Stimulated activated effector memory CD8-positive, alpha-beta T cell treated with anti-CD3 and anti-CD28 coated beads, Interleukin-12 subunit alpha, Interleukin-12 subunit beta, amount 100 ng/mL, for 72 hours (primary cell): ENCODE measurements around the gene VPS51.
"Not testable (repeated sequence)": the region's sequence is repeated elsewhere in the genome, so short reads cannot be mapped to it uniquely, and the experiment has no call there.

ENCODE experiments used
- ATAC-seq: fragments of 150-1000 bp; cut with Tn5 transposase; 2 replicates; pipeline ENCODE4 v1.10.0; 2021
- DNase-seq, 2 donors: peaks; one replicate each; pipeline ENCODE4 v3.0.0; 2021 to 2022; ENCODE audit warnings: low spot score in 2 of 2
- H3K27ac Mint-ChIP-seq: one replicate; pipeline ENCODE4 v1.8.0; 2022; ENCODE audit warnings: mild to moderate bottlenecking, mixed read lengths
- H3K36me3 Mint-ChIP-seq: one replicate; pipeline ENCODE4 v1.8.0; 2022; ENCODE audit warnings: mild to moderate bottlenecking, mixed read lengths
- H3K4me1 Mint-ChIP-seq: one replicate; pipeline ENCODE4 v1.8.0; 2022; ENCODE audit warnings: mixed read lengths
- H3K4me3 Mint-ChIP-seq: one replicate; pipeline ENCODE4 v1.8.0; 2022; ENCODE audit warnings: mild to moderate bottlenecking, mixed read lengths
- H3K9me3 Mint-ChIP-seq: one replicate; pipeline ENCODE4 v1.8.0; 2022; ENCODE audit warnings: mixed read lengths

Gene VPS51

GRCh38 chr11:65118097-65118837, 22.3 kb downstream of the VPS51 start:
- no peak for ATAC-seq
- peaks cover 58% of the 10 kb centered on the region for H3K4me1 Mint-ChIP-seq
- no peaks in the 10 kb centered on the region for H3K9me3 Mint-ChIP-seq

DNA sequence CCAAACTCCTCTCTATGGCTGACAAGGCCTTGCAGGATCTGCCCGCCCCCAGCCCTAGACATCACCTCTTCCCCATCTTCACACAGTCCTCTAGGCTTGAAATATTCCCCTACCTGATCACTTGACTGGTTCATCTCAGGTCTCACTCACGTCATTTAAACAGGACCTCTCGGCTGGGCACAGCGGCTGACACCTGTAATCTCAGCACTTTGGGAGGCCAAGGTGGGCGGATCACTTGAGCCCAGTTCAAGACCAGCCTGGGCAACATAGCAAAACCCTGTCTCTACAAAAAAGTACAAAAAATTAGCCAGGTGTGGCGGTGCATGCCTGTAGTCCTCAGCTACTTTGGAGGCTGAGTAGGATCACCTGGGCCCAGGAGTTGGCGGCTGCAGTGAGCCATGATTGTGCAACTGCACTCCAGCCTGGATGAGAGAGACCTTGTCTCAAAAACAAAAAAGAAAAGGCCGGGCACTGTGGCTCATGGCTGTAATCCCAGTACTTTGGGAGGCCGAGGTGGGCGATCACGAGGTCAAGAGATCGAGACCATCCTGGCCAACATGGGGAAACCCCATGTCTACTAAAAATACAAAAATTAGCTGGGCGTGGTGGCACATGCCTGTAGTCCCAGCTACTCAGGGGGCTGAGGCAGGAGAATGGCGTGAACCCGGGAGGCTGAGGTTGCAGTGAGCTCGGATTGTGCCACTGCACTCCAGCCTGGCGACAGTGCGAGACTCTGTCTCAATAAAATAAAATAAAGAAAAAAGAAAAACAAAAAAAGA, 23.1 kb downstream of the VPS51 start:
- not testable (repeated sequence) for DNase-seq, ATAC-seq, H3K9me3 Mint-ChIP-seq, H3K4me3 Mint-ChIP-seq
- H3K36me3 Mint-ChIP-seq = peaks cover 81% of the 10 kb centered on the region
- H3K27ac Mint-ChIP-seq = peak overlapping the region; percentile 9
- peaks cover 56% of the 10 kb centered on the region for H3K4me1 Mint-ChIP-seq

More at GRCh38 chr11:65118097-65118837, 22.3 kb downstream of the VPS51 start:
- peak overlapping the region; percentile 93 for H3K27ac Mint-ChIP-seq
- H3K4me3 Mint-ChIP-seq = peak overlapping the region; percentile 80
- H3K36me3 Mint-ChIP-seq = peaks cover 81% of the 10 kb centered on the region
- DNase-seq = no peak

- H3K27ac Mint-ChIP-seq = peak overlapping the region; percentile 9
- no peak for ATAC-seq
- no peak for DNase-seq
- H3K36me3 Mint-ChIP-seq = peaks cover 81% of the 10 kb centered on the region
- peaks cover 61% of the 10 kb centered on the region for H3K4me1 Mint-ChIP-seq
- no peak overlapping the region for H3K4me3 Mint-ChIP-seq
- H3K9me3 Mint-ChIP-seq = no peaks in the 10 kb centered on the region
Measured at GRCh38 chr11:65119670-65119995, 23.6 kb downstream of the VPS51 start.

DNA sequence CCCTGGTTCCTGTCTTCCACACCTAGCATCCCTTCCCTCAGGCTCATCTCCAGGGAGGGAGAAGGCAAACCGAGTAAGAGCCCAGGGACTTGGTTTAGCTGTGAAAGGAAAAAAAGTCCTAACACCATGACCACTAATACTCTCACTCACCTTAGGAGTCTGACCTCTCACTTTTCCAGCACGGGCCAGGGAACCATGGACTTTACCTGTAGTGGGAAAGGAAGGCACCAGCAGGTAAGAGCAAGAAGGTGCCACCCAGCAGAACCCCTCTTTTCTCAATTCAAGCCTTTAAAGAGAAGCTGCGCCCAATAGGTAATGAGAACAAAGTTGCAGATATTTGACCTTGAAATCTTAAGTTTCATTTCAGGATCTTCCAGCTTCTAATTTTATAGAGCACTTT, 24.8 kb downstream of the VPS51 start:
- no peak for ATAC-seq
- no peak for DNase-seq
- Mint-ChIP-seq H3K4me1 (peaks cover 54% of the 10 kb centered on the region), H3K36me3 (peaks cover 90% of the 10 kb centered on the region), H3K27ac (peak overlapping the region; percentile 98), H3K9me3 (no peaks in the 10 kb centered on the region), H3K4me3 (peak overlapping the region; percentile 99)

- Mint-ChIP-seq H3K36me3 (peaks cover 90% of the 10 kb centered on the region), H3K27ac (peak overlapping the region; percentile 98), H3K4me1 (peaks cover 50% of the 10 kb centered on the region), H3K4me3 (peak overlapping the region; percentile 99), H3K9me3 (no peaks in the 10 kb centered on the region)
- DNase-seq (peak in 1 of 2 donors; percentile 68), ATAC-seq (no peak)
Measured at GRCh38 chr11:65121447-65121864, 25.4 kb downstream of the VPS51 start.

GRCh38 chr11:65121865-65122696, 26.1 kb downstream of the VPS51 start, which contains the start of the genes FAU and MRPL49:
Gene FAU, minus strand, starts transcription at chr11:65122134. Its CDS starts 321 bp downstream, at chr11:65121813.
Gene MRPL49, plus strand, starts transcription at chr11:65122321. Its CDS starts 26 bp downstream, at chr11:65122347.
- peaks cover 50% of the 10 kb centered on the region for H3K4me1 Mint-ChIP-seq
- no peaks in the 10 kb centered on the region for H3K9me3 Mint-ChIP-seq
- ATAC-seq (peak; percentile 91), DNase-seq (peak; percentile 96 to 98)
- H3K36me3 Mint-ChIP-seq = peaks cover 90% of the 10 kb centered on the region
- peak within 1 kb of the TSS; percentile 98 for H3K27ac Mint-ChIP-seq
- H3K4me3 Mint-ChIP-seq = peak within 1 kb of the TSS; percentile 99

DNA sequence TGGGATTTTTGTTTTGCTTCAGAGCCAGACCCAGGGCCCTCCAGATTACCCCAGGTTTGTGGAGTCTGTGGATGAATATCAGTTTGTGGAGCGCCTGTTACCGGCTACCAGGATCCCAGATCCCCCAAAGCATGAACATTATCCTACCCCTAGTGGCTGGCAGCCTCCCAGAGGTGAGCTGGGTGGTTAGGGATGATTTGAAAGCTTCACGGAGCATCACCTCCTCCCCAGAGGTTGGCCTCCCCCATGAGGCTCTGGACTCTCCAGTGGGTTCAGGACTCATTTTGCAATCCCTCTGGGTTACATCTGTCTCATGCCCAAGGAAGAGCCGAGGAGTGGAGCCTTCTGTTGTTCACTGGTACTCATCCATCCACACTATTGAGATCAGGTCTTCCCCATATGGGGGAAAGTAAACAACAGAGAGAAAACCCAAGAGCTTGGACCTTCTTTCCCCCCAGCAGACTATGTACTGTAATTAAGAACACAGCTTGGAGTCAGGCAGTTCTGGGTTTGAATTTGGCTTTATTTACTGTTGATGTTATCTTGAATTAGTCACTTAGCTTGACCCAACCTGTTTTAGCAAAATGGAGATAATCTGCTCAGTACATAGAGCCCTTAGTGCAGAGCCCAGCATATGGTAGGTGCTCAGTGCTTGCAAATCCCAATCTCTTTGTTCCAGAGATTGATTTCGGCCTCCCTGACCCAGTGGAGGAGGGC, 28.6 kb downstream of the VPS51 start:
- Mint-ChIP-seq H3K4me1 (peaks cover 33% of the 10 kb centered on the region), H3K4me3 (peak overlapping the region; percentile 27), H3K27ac (peak overlapping the region; percentile 71), H3K36me3 (peaks cover 90% of the 10 kb centered on the region), H3K9me3 (no peaks in the 10 kb centered on the region)
- no peak for ATAC-seq
- DNase-seq = no peak

- no peak for DNase-seq
- H3K27ac Mint-ChIP-seq = peak overlapping the region; percentile 72
Measured at GRCh38 chr11:65125197-65126056, 29.4 kb downstream of the VPS51 start.

GRCh38 chr11:65126624-65127274, 30.7 kb downstream of the VPS51 start:
- H3K4me1 Mint-ChIP-seq = peaks cover 21% of the 10 kb centered on the region
- H3K27ac Mint-ChIP-seq = no peak overlapping the region
- H3K36me3 Mint-ChIP-seq = peaks cover 90% of the 10 kb centered on the region
- H3K4me3 Mint-ChIP-seq = no peak overlapping the region
- no peak for DNase-seq
- no peak for ATAC-seq
- no peaks in the 10 kb centered on the region for H3K9me3 Mint-ChIP-seq

More at GRCh38 chr11:65125197-65126056, 29.4 kb downstream of the VPS51 start:
- Mint-ChIP-seq H3K36me3 (peaks cover 90% of the 10 kb centered on the region), H3K9me3 (no peaks in the 10 kb centered on the region), H3K4me3 (no peak overlapping the region), H3K4me1 (peaks cover 28% of the 10 kb centered on the region)
- ATAC-seq = no peak

GRCh38 chr11:65127473-65128181, 31.6 kb downstream of the VPS51 start:
- Mint-ChIP-seq H3K27ac (peak overlapping the region; percentile 48), H3K4me3 (no peak overlapping the region), H3K4me1 (peaks cover 23% of the 10 kb centered on the region), H3K36me3 (peaks cover 90% of the 10 kb centered on the region), H3K9me3 (no peaks in the 10 kb centered on the region)
- DNase-seq (no peak), ATAC-seq (no peak)

DNA sequence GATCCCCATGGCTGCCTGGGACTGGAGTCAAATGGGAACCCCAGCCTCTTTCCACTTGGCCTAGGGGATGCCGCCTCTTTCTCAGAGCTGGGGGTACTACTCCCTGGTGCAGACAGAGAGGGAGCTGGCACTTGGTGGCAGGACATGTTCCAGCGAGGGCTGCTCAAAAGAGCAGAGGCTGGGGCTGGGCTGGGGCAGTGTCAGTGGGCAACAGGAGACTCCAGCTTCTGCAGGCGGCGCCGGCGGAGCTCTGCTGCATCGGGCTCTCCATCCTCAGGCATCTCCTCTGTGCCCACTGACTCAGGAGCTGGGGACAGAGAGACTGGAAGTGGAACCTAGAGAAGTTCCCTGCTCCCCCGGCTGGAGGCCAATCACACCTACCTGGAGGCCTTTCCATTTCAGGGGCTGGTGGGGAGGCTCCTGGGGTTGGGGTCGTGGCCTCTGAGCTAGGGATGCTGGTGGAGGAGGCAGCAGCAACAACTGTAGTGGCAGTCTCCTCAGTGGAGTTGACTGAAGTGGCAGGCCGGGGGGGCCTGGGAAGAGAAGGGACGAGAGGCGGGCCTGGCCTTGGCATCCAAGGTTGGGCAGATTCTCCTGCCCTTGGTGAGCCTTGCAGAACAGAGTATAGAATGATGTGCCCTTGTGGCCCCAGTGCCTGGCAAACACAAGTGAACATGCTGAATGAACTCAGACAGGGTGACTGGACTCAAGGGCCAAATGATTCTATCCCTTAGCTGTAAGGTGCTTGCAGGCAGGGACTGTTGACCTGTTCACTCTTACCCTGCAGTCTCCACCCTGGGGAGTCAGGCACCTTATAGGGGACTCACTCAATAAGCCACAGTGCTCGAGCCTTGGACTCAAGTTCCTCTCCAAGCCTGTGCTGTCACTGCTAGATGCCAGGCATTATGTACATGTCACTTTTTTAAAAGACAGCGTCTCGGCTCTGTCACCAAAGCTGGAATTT, 32.5 kb downstream of the VPS51 start:
- peaks cover 31% of the 10 kb centered on the region for H3K4me1 Mint-ChIP-seq
- DNase-seq = no peak
- peaks cover 97% of the 10 kb centered on the region for H3K36me3 Mint-ChIP-seq

More for the DNA sequence above, 32.5 kb downstream of the VPS51 start:
- Mint-ChIP-seq H3K9me3 (no peaks in the 10 kb centered on the region), H3K4me3 (no peak overlapping the region), H3K27ac (peak overlapping the region; percentile 48)
- ATAC-seq = no peak
